CD4-positive, alpha-beta T cell treated with Interleukin-2 at 100 ng/mL for 4 hours (primary cell): ENCODE measurements around the gene SPRED2.

Source experiments
- DNase-seq: peaks from one replicate; pipeline ENCODE4 v3.0.0-alpha.2; 2020; ENCODE audit warnings: low spot score

SPRED2 gene

GRCh38 chr2:65276609-65277008, 155.8 kb downstream of the SPRED2 start:
- no peak for DNase-seq

DNA sequence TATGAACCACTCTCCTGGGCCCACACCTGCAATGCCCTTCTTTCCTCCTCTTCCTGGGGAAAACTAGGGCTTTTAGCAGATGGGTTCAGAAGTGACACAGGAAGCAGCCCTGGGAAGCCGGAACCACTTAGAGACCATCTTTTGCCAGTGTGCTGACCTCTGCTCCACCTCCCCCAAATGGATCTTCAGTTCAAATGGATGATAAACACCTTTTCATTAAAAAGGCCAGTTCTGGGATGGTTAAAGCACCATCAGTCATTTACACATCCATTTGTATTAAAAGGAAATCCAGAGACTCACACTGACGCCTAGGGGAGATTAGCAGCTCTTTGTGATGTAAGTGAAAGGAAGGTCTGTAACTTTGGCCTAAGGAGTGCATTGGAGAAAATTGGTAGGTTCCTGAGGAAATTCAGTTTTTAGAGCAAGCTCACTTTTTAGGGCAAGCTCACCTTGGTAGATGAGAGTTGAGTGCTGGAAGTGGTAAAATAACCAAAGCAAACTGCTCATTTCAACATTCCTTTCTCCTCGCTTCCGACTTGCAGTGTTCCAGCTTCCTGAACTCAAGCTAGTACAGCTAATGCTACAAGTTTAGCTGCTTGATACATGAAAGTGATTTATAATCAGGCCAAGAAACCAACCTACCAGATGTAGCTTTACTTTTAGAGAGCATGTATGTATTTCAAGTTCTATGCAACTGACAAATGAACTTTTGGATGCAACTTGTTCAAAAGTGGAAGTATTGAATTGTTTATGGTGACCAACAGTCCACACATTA, 157.1 kb downstream of the SPRED2 start:
- no peak for DNase-seq

- no peak for DNase-seq
These were observed 159.1 kb downstream of the SPRED2 start for GRCh38 chr2:65273344-65273743.

- DNase-seq: no peak
These were observed 163.4 kb downstream of the SPRED2 start for GRCh38 chr2:65268957-65269356.

- no peak for DNase-seq
These were observed 165.4 kb downstream of the SPRED2 start for GRCh38 chr2:65267008-65267407.

DNA sequence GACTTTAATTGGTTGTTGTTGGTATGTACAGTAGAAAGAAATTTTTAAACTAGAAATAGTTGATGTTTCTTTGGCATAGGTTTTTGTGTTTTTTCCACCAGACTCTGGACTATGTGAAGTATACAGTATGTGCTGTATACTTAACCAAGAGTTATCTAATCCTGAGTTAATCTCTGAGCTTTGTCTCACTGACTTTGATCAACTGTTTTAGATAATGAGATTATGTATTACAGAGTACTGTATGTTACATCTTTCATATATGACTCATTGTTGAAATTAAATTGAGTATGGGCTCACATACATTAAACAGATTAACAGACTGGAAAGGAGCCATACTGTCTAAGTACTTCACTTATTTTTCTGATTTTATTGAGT, 166.7 kb downstream of the SPRED2 start:
- DNase-seq: no peak

DNA sequence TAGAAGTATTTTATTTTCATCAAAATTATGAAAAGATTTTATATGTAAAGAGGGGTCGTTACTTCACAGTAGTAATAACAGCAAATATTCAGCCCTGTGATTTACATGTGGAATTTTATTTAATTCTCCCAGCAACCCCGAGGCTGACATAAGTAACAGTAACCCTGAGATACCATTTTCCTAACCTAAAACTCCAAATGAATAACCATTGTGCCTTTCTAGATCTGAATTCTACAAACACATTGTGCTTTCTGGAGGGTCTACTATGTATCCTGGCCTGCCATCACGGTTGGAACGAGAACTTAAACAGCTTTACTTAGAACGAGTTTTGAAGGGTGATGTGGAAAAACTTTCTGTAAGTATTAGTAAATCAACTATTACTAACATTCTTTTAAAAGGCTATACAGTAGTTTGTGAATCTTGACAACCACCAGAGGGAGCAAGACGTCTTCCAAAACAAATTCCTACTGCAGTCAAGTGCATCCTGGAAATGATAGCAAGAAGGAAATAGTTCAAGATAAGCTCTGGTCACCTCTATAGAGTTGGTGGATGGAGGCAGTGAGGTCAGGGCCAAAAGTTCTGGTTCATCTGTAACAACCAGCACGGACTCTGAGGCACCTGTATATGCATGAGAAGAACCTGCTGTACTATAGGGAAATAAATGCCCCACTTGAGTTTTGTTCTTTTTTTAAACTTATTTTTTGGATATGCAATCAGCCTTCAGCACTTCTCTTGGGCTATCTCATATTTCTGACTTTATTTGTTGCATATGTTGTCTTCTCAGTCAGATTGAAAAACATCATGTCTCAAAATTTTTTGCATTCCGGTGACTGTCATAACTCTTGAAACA, 167.4 kb downstream of the SPRED2 start:
- peak; percentile 21 for DNase-seq

DNA sequence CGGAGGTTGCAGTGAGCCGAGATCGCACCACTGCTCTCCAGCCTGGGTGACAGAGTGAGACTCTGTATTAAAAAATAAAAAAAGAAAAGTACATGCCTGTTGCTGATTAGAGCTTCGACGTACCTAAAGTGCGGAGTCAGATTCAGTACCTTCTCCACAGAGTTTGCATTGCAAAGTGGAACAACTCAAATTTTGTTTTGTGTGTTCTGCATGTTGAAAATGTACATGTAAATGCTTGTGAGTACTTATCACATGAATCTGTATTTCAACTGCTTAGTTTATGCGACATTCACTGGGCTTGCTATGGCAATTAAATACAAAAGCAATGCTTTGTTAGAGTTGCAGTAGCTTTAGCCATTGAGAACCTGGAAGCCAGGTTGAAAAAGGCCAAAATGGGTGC, 168.4 kb downstream of the SPRED2 start:
- no peak for DNase-seq

GRCh38 chr2:65263262-65263661, 169.1 kb downstream of the SPRED2 start:
- no peak for DNase-seq

GRCh38 chr2:65261676-65262075, 170.7 kb downstream of the SPRED2 start:
- DNase-seq: no peak
